Activated T-cell treated with anti-CD3 and anti-CD28 coated beads, Interleukin-2, amount 50 U/mL, for 4 hours (primary cell): ENCODE results near the gene FBXW8. TPM values are rescaled to one million over a fixed set of nuclear protein-coding genes. Genes with fewer than 3 reads are reported as not detected.

Experiments
- ATAC-seq, 2 donors: fragments of 200-7000 bp; cut with Tn5 transposase; one replicate each; pipeline ENCODE4 v1.10.0; 2021
- DNase-seq: peaks from one replicate; pipeline ENCODE4 v3.0.0-alpha.2; 2020
- H3K27me3 Mint-ChIP-seq: one replicate; pipeline ENCODE4 v1.8.0; 2021; ENCODE audit warnings: low read depth, mixed read lengths
- H3K36me3 Mint-ChIP-seq: one replicate; pipeline ENCODE4 v1.8.0; 2022; ENCODE audit warnings: mixed read lengths; ENCODE audit not compliant: insufficient read depth
- H3K4me1 Mint-ChIP-seq: one replicate; pipeline ENCODE4 v1.8.0; 2021; ENCODE audit warnings: low read depth, mixed read lengths
- H3K4me3 Mint-ChIP-seq: one replicate; pipeline ENCODE4 v1.8.0; 2021; ENCODE audit warnings: mild to moderate bottlenecking, moderate library complexity, mixed read lengths
- H3K9me3 Mint-ChIP-seq: one replicate; pipeline ENCODE4 v1.8.0; 2021; ENCODE audit warnings: mixed read lengths
- total RNA-seq, 3 donors: library from RNA; stranded (reverse); gene quantifications; one replicate each; pipeline ENCODE4 v1.2.1, GENCODE V29; 2021

Gene FBXW8
- total RNA-seq, 3 donors from 2014 or later: 5.6 to 8.3 (median 5.9) TPM

GRCh38 chr12:117067016-117067415 lies 156.3 kb downstream of the FBXW8 start:
- Mint-ChIP-seq H3K4me1 (peaks cover 29% of the 10 kb centered on the region), H3K4me3 (no peak overlapping the region), H3K27me3 (no peaks in the 10 kb centered on the region), H3K36me3 (peaks cover 2% of the 10 kb centered on the region), H3K9me3 (no peaks in the 10 kb centered on the region)
- ATAC-seq (no peak), DNase-seq (no peak)

- DNase-seq: no peak
- no peaks in the 10 kb centered on the region for H3K27me3 Mint-ChIP-seq
- H3K36me3 Mint-ChIP-seq: peaks cover 2% of the 10 kb centered on the region
- no peak overlapping the region for H3K4me3 Mint-ChIP-seq
- ATAC-seq: no peak
- no peaks in the 10 kb centered on the region for H3K9me3 Mint-ChIP-seq
- H3K4me1 Mint-ChIP-seq: peaks cover 25% of the 10 kb centered on the region
Measured at GRCh38 chr12:117067638-117068037, 156.9 kb downstream of the FBXW8 start.

DNA sequence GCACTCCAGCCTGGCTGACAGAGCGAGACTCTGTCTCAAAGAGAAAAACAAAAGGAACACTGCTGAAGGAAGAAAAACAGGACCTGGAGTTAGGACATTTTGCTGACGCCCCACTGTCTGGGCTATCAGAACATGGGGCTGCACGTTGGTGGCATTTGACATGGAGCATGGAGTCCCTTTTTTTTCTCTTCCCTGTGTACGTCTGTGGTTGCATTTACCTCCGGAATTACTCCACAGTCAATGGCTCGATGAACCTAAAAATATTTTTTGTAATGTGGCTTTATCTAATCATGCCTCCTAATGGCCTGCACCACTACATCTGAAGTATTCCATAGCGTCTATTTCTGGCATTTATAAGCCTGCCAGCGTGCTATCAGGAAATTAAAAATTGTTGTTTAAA lies 157.7 kb downstream of the FBXW8 start:
- no peaks in the 10 kb centered on the region for H3K27me3 Mint-ChIP-seq
- H3K4me3 Mint-ChIP-seq: no peak overlapping the region
- peaks cover 17% of the 10 kb centered on the region for H3K4me1 Mint-ChIP-seq
- no peaks in the 10 kb centered on the region for H3K9me3 Mint-ChIP-seq
- H3K36me3 Mint-ChIP-seq: peaks cover 2% of the 10 kb centered on the region
- DNase-seq (no peak), ATAC-seq (no peak)

- peaks cover 2% of the 10 kb centered on the region for H3K36me3 Mint-ChIP-seq
- peaks cover 10% of the 10 kb centered on the region for H3K4me1 Mint-ChIP-seq
- DNase-seq (no peak), ATAC-seq (no peak)
- no peaks in the 10 kb centered on the region for H3K27me3 Mint-ChIP-seq
- no peaks in the 10 kb centered on the region for H3K9me3 Mint-ChIP-seq
- no peak overlapping the region for H3K4me3 Mint-ChIP-seq
Measured at GRCh38 chr12:117069101-117069797, 158.5 kb downstream of the FBXW8 start.

DNA sequence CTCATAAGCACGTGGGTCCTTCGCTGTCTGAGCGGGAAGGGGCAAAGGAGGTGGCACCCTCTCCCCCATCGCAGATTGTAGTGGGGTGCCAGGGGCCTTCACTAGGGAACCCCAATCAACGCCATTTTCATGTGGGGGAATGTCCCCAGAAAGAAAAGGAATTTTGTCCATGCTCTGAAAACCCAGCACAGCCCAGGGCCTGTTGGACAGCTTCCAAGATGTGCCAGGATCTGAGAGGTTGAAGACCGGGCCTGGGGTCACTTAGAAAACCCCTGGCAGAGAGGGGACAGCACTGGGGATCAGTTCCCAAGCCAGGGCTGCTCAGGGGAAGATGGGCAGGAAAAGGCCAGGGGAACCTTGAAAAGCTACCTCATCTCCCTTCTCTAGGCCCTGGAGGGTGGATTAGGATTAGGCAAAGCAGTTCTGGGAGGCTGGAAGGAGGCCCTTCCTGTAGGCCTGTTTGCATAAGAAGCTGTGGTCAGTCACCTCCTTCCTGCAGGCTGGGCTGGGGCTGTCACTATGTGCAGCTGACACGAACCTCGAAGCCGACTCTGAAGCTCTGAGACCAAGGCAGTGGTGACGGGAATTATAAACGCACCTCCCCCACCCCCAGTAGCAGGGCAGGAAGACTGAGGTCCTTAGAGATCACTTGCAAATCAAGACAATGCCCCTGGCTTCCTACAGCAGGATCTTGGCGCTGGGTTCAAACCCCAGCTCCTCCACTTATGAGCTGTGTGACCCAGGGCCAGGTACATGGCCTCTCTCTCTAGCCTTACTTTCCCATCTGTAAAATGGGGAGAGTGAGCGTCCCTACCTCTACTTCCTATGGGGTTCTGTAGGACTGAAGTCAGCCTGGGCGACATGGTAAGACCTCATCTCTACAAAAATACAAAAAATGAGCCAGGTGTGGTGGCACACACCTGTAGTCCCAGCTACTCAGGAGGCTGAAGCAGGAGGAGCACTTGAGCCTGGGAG lies 159.5 kb downstream of the FBXW8 start:
- peaks cover 2% of the 10 kb centered on the region for H3K36me3 Mint-ChIP-seq
- no peaks in the 10 kb centered on the region for H3K27me3 Mint-ChIP-seq
- no peak for ATAC-seq
- H3K4me3 Mint-ChIP-seq: no peak overlapping the region
- DNase-seq: no peak
- H3K9me3 Mint-ChIP-seq: no peaks in the 10 kb centered on the region
- peaks cover 3% of the 10 kb centered on the region for H3K4me1 Mint-ChIP-seq

DNA sequence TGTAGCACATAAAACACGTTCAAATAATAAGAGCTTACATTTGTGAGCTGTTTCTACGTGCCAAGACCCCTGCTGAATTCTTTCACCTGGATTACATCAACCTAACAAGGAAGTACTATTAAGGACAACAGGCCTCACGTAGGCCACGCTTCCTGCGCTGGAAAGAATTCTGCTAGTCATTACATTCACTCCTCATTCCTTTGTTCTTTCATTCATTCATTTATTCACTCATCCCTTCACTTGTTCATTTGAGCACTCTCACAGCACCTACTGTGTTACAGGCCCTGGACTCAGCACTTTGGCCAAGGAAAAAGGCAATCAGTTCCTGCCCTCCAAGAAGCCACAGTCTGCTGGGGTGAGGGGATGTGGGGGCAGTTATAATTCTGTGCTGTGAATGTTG lies 160.3 kb downstream of the FBXW8 start:
- H3K4me3 Mint-ChIP-seq: no peak overlapping the region
- H3K27me3 Mint-ChIP-seq: no peaks in the 10 kb centered on the region
- ATAC-seq (no peak), DNase-seq (no peak)
- peaks cover 2% of the 10 kb centered on the region for H3K36me3 Mint-ChIP-seq
- H3K9me3 Mint-ChIP-seq: no peaks in the 10 kb centered on the region
- H3K4me1 Mint-ChIP-seq: peaks cover 3% of the 10 kb centered on the region

GRCh38 chr12:117072106-117072505 lies 161.4 kb downstream of the FBXW8 start:
- ATAC-seq (no peak), DNase-seq (no peak)
- Mint-ChIP-seq H3K27me3 (no peaks in the 10 kb centered on the region), H3K4me1 (peaks cover 2% of the 10 kb centered on the region), H3K4me3 (no peak overlapping the region), H3K36me3 (peaks cover 2% of the 10 kb centered on the region), H3K9me3 (no peaks in the 10 kb centered on the region)

DNA sequence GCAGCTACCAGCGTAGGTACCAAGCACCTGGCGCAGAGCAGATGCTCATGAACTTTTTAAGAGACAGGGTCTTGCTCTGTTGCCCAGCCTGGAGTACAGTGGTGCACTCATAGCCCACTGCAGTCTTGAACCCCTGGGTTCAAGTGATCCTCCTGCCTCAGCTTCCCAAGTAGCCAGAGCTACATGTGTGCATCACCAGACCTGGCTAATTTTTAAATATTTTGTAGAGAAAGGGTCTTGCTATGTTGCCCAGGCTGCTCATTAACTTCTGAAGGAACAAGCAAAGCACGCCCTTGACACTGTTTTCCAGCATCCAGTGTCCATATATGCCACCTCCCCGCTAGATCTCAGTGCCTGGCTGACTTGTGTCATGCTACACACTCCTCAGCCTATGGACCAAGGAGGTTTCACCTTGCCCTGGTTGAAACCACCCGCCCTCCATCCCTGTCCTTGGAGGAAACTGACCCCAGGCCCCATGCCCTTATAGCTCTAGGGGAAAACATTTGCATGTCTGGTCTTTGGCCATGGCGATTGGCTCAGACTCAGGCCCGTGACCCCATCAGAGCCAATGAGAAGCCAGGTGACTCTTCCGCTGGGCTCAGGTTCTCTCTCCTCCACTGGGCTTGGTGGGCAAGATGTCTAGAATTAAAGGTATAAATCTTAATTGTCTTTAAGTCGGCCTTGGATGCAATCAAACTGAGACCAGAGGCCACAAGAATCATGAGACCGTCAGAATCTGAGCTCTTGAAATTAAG lies 162.2 kb downstream of the FBXW8 start:
- Mint-ChIP-seq H3K36me3 (peaks cover 2% of the 10 kb centered on the region), H3K27me3 (no peaks in the 10 kb centered on the region), H3K4me3 (no peak overlapping the region), H3K9me3 (no peaks in the 10 kb centered on the region), H3K4me1 (peaks cover 3% of the 10 kb centered on the region)
- DNase-seq (no peak), ATAC-seq (no peak)

- ATAC-seq (no peak), DNase-seq (no peak)
- Mint-ChIP-seq H3K4me3 (no peak overlapping the region), H3K27me3 (no peaks in the 10 kb centered on the region), H3K36me3 (peaks cover 2% of the 10 kb centered on the region), H3K9me3 (no peaks in the 10 kb centered on the region), H3K4me1 (peaks cover 3% of the 10 kb centered on the region)
Measured at GRCh38 chr12:117073611-117074010, 162.9 kb downstream of the FBXW8 start.

DNA sequence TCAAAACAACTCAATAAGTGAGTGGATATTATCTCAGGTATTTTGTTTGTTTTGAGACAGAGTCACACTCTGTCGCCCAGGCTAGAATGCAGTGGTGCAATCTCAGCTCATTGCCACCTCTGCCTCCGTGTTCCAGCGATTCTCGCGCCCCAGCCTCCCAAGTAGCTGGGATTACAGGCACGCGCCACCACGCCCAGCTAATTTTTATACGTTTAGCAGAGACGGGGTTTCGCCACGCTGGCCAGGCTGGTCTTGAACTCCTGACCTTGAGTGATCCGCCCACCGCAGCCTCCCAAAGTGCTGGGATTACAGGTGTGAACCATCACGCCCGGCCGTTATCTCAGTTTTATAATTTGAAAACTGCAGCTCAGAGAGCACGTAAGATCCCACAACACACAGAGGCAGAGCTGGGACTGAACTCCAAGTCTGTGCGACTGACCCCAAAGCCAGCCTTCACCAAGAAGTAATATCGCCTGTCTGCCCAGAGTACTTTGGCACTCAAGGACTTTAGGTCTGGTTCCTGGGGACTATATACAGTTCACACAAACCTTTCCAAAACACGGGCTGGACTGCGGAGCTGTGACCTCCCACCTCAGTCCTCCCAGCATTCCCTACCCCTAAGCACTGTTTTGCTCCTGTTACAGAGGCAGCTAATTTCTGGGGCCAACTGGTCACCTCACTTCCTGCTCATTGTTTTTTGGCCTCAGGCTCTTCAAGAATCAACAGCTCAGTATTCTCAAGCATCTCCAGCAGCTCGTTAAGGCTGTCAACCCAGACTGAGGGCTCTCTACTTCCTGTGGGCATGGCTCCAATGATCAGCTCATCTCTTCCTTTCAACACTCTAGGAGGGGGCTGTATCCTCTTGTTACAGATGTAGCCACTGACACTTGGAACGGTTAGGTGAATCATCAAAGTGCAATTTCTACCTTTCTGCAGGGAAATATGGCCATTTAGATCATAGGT lies 165.9 kb downstream of the FBXW8 start:
- Mint-ChIP-seq H3K9me3 (no peaks in the 10 kb centered on the region), H3K4me1 (peaks cover 3% of the 10 kb centered on the region), H3K4me3 (no peak overlapping the region), H3K36me3 (no peaks in the 10 kb centered on the region), H3K27me3 (no peaks in the 10 kb centered on the region)
- DNase-seq (no peak), ATAC-seq (no peak)

GRCh38 chr12:117079487-117079886 lies 168.7 kb downstream of the FBXW8 start:
- Mint-ChIP-seq H3K4me1 (peaks cover 3% of the 10 kb centered on the region), H3K4me3 (no peak overlapping the region), H3K9me3 (no peaks in the 10 kb centered on the region), H3K36me3 (no peaks in the 10 kb centered on the region), H3K27me3 (no peaks in the 10 kb centered on the region)
- no peak for ATAC-seq
- no peak for DNase-seq

DNA sequence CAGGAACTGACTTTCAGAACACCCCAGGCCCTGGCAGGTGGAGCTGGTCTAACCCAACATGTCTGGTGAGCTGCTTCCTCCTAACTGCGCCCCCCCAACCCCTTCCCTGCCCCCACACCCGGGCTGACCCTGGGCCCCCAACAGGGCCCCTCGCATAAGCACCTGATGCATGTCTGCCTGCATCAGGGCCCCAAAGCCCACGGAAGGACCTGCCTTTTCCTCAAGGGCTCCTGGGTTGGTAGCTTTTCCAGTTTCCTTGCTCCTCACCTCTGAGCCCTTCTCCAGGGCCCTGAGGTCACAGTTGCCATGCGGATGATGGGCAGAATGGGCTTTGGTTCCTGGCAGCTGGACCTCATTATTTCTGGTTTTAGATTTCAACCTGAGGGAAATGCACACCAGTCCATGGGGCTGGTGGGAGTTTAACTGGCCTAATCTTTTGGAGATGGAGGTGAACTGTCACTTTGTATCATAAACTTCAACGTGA lies 170.0 kb downstream of the FBXW8 start:
- no peak for ATAC-seq
- DNase-seq: no peak
- Mint-ChIP-seq H3K4me1 (peaks cover 3% of the 10 kb centered on the region), H3K9me3 (no peaks in the 10 kb centered on the region), H3K27me3 (no peaks in the 10 kb centered on the region), H3K36me3 (no peaks in the 10 kb centered on the region), H3K4me3 (no peak overlapping the region)
